Measurements from ENCODE around the gene GRHL1.

Gene GRHL1

GRCh38 chr2:9949239-9949991 lies 2.1 kb upstream of the GRHL1 start:
- in situ Hi-C loops (cut with MboI; ENCODE audit: low sequenced_read_pairs): no loop called here

- in situ Hi-C loops (cut with MboI; ENCODE audit: low sequenced_read_pairs): no loop called here
Measured at GRCh38 chr2:9949992-9950520, 1.4 kb upstream of the GRHL1 start.

- in situ Hi-C loops (cut with MboI; ENCODE audit: low sequenced_read_pairs): no loop called here
Measured at GRCh38 chr2:9950521-9951271, 797 bp upstream of the GRHL1 start.

GRCh38 chr2:9951272-9951521 lies 296 bp upstream of the GRHL1 start:
- in situ Hi-C loops (cut with MboI; ENCODE audit: low sequenced_read_pairs): no loop called here

GRCh38 chr2:9952286-9952737 lies 819 bp downstream of the GRHL1 start:
- in situ Hi-C loops (cut with MboI; ENCODE audit: low sequenced_read_pairs): no loop called here

GRCh38 chr2:9952856-9953503 lies 1.5 kb downstream of the GRHL1 start:
- in situ Hi-C loops (cut with MboI; ENCODE audit: low sequenced_read_pairs): no loop called here

- in situ Hi-C loops (cut with MboI; ENCODE audit: low sequenced_read_pairs): no loop called here
Measured at GRCh38 chr2:9954136-9954535, 2.6 kb downstream of the GRHL1 start.

- in situ Hi-C loops (cut with MboI; ENCODE audit: low sequenced_read_pairs): no loop called here
Measured at GRCh38 chr2:9958057-9958456, 6.6 kb downstream of the GRHL1 start.

- in situ Hi-C loops (cut with MboI; ENCODE audit: low sequenced_read_pairs): no loop called here
Measured at GRCh38 chr2:9959262-9959661, 7.8 kb downstream of the GRHL1 start.

GRCh38 chr2:9961013-9961412 lies 9.5 kb downstream of the GRHL1 start:
- in situ Hi-C loops (cut with MboI; ENCODE audit: low sequenced_read_pairs): no loop called here

- in situ Hi-C loops (cut with MboI; ENCODE audit: low sequenced_read_pairs): no loop called here
Measured at GRCh38 chr2:9964334-9964980, 13.0 kb downstream of the GRHL1 start.

GRCh38 chr2:9965119-9965822 lies 13.8 kb downstream of the GRHL1 start:
- in situ Hi-C loops (cut with MboI; ENCODE audit: low sequenced_read_pairs): no loop called here

- in situ Hi-C loops (cut with MboI; ENCODE audit: low sequenced_read_pairs): no loop called here
Measured at GRCh38 chr2:9966491-9967022, 15.1 kb downstream of the GRHL1 start.

- in situ Hi-C loops (cut with MboI; ENCODE audit: low sequenced_read_pairs): no loop called here
Measured at GRCh38 chr2:9967053-9967775, 15.7 kb downstream of the GRHL1 start.

- in situ Hi-C loops (cut with MboI; ENCODE audit: low sequenced_read_pairs): no loop called here
Measured at GRCh38 chr2:9968553-9969497, 17.3 kb downstream of the GRHL1 start.

GRCh38 chr2:9970200-9971044 lies 18.9 kb downstream of the GRHL1 start:
- in situ Hi-C loops (cut with MboI; ENCODE audit: low sequenced_read_pairs): no loop called here

GRCh38 chr2:9971105-9971818 lies 19.8 kb downstream of the GRHL1 start:
- in situ Hi-C loops (cut with MboI; ENCODE audit: low sequenced_read_pairs): no loop called here
